ENCODE measurements around the gene TOR4A. TPM values are rescaled to one million over a fixed set of nuclear protein-coding genes. Genes with fewer than 3 reads are reported as not detected.

Gene TOR4A
- total RNA-seq, 2 donors from 2014 or later = 26.4 to 43.5 TPM

DNA sequence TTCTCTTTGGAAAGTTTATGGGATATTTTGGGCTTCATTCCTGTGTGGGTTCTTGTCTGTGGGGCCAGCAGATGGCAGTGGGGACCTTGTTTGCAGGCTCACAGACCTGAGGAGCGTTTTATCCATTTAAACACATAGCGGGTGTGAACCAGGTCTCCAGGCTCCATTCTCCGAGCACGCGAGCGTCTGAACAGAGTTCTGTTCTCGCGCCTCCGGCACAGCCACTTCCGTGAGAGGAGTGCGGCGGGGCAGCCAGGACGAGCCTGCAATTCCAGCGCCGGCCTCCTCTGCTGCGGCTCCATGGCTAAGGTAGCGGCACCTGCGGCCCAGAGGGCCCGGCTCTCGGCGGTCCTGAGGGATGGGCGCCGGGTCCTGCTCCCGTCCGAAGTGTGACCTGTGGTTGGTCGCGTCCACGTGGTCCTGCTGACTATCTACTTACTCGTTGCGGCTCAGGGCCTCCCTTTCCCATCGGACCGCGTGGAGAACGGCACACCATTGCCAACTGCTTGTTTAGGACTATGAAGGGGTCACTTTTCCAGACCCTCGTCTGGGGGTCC is 17.2 kb downstream of the TOR4A start:
- H3K27me3 ChIP-seq (replicated peaks; ENCODE audit: insufficient read depth) = peaks cover 10% of the 10 kb centered on the region
- peaks cover 5 to 8% of the 10 kb centered on the region in 2 donors for H3K4me1 ChIP-seq (ENCODE audit: control insufficient read depth in 1 of 2, low read depth in 2 of 2)
- H3K27ac ChIP-seq = no peak overlapping the region
- no peak for DNase-seq (ENCODE audit: low spot score)
- TF ChIP-seq, protein P1, sequence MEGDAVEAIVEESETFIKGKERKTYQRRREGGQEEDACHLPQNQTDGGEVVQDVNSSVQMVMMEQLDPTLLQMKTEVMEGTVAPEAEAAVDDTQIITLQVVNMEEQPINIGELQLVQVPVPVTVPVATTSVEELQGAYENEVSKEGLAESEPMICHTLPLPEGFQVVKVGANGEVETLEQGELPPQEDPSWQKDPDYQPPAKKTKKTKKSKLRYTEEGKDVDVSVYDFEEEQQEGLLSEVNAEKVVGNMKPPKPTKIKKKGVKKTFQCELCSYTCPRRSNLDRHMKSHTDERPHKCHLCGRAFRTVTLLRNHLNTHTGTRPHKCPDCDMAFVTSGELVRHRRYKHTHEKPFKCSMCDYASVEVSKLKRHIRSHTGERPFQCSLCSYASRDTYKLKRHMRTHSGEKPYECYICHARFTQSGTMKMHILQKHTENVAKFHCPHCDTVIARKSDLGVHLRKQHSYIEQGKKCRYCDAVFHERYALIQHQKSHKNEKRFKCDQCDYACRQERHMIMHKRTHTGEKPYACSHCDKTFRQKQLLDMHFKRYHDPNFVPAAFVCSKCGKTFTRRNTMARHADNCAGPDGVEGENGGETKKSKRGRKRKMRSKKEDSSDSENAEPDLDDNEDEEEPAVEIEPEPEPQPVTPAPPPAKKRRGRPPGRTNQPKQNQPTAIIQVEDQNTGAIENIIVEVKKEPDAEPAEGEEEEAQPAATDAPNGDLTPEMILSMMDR (IDR thresholded peaks at IDR 0.05) = peak; percentile 4
- H3K4me3 ChIP-seq = peak overlapping the region; percentile 63
- no peaks in the 10 kb centered on the region for H3K9me3 ChIP-seq
- no peaks in the 10 kb centered on the region for H3K36me3 ChIP-seq
- ATAC-seq (ENCODE audit: insufficient number of reproducible peaks, low FRiP score, low read depth) = no peak

DNA sequence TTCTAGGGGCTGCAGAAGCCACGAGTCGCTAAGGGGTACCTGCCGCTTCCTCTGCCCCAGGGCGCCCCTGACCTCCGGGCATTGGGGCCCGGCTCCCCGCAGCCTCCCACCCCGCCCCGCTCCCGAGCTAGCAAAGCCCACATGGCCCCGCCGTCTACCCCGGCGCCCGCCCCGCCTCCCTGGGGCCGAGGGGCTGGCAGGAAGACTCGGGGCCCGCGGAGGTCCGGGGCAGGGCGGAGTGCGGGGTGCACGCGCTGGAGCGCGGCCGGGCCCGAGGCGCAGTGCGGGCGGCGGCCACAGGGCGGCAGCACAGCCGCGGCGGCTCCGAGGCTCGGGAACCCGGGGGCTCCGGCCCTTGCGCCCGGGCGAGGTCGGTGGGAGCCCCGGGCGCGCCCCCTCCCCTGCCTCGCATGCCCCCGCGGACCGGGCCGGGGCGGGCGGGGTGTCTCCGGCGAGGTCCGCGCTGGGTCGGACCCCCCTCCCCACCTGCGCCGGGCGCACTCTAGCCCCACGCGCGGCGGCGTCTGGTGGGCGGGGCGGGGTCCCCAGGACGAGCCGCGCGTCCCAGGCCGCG is 17.8 kb downstream of the TOR4A start:
- Histone ChIP-seq H3K27me3 (replicated peaks; ENCODE audit: insufficient read depth) (peaks cover 12% of the 10 kb centered on the region), H3K27ac (no peak overlapping the region)

DNA sequence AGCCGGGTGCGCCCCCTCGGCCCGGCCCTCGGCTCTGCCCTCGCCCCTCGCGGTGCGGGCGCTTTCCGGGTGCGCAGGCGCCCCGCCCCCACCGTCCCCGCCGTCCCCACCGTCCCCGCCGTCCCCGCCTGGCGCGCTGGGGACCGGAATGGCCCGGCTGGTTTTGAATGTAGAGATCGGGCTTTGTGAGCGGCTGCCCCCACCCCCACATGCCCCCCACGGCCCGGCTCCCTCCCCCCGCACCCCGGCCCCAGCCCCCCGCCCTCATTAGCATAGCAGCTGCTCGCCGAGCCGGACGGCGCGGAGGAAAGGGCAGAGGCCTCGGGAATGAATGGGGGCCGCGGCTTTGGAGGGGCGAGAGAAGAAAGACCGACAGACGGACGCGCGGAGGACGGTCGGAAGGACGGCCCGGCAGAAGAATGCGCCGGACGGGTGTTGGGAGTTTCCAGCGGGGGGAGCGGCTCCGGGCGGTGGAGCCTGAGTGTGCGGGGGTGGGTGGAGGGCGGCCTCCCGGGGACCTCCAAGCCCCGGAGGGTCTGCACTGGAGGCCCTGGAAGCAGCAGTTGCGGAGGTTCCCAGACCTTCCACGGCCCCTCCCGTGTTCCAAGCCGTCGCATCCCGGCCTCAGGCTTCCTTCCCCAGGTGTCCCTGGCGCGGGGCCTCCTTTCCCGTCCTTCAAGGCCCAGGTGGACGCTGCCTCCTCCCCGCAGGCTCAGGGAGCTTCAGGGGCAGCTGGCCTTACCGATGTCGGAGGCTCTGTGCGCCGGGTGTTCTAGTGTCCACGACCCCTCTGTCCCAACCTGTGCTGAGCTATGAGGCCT is 18.5 kb downstream of the TOR4A start:
- no peak for ATAC-seq (ENCODE audit: insufficient number of reproducible peaks, low FRiP score, low read depth)
- peaks cover 12% of the 10 kb centered on the region for H3K27me3 ChIP-seq (replicated peaks; ENCODE audit: insufficient read depth)
- H3K27ac ChIP-seq = peak overlapping the region in 1 of 2 donors; percentile 34
- TF ChIP-seq, protein P1 (IDR thresholded peaks at IDR 0.05) = no peak
- no peak for DNase-seq (ENCODE audit: low spot score)
- peak overlapping the region; percentile 63 for H3K4me3 ChIP-seq
- H3K9me3 ChIP-seq = no peaks in the 10 kb centered on the region
- H3K36me3 ChIP-seq = no peaks in the 10 kb centered on the region
- peaks cover 14 to 15% of the 10 kb centered on the region in 2 donors for H3K4me1 ChIP-seq (ENCODE audit: control insufficient read depth in 1 of 2, low read depth in 2 of 2)

More for the DNA sequence above, 17.8 kb downstream of the TOR4A start:
- H3K4me1 ChIP-seq (ENCODE audit: control insufficient read depth in 1 of 2, low read depth in 2 of 2) = peaks cover 6 to 8% of the 10 kb centered on the region in 2 donors
- no peak for ATAC-seq (ENCODE audit: insufficient number of reproducible peaks, low FRiP score, low read depth)
- H3K9me3 ChIP-seq = no peaks in the 10 kb centered on the region
- TF ChIP-seq, protein P1 (IDR thresholded peaks at IDR 0.05) = no peak
- no peaks in the 10 kb centered on the region for H3K36me3 ChIP-seq
- peak overlapping the region; percentile 63 for H3K4me3 ChIP-seq
- no peak for DNase-seq (ENCODE audit: low spot score)

DNA sequence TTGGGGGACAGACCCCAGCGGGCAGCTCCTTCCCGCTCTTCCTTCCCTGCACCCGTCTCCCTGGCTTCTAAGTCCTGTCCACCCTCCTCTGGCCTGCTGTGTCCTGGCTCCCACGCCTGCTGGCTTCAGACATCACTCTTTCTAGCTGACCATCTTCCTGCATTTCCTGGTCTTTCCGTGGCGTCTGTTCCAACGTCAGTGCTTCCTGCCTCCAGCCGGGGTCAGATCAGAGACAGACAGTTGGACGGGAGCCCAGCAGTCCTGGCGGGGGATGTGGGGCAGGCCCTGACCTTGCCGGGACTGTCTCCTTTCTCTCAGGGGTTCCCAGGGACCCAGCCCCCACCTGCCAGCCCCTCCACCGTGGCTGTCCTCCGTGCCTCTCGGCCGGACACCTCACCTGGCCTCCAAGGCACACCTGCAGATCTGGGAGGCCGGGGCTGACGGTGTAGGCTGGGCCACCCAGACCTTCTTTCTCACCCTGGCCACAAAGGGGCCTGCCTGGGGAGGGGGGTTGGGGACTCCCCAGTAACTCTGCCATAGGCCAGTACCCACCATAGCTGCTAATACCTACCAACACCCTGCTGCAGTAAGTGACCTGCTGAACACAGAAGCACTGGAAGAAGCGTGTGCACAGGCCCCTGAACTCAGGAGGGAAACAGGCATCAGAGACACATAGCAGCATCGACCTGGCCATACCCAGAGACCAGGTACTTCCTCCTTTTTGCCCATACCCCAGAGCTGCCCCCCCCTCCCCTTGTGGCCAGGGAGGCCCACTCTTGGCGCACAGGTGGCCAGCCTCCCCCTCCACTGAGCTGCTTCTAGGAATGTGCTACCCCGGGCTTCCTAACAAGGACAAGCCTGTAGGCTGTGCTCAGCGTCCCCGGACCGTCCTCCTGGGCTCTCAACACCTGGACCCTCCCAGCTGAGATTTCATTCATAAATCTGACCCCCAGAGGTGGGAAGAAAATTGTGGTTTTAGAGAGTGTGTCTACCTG is 19.4 kb downstream of the TOR4A start:
- Histone ChIP-seq H3K27ac (peak overlapping the region in 1 of 2 donors; percentile 34), H3K27me3 (replicated peaks; ENCODE audit: insufficient read depth) (peaks cover 12% of the 10 kb centered on the region), H3K4me3 (no peak overlapping the region), H3K36me3 (no peaks in the 10 kb centered on the region), H3K4me1 (ENCODE audit: control insufficient read depth in 1 of 2, low read depth in 2 of 2) (peaks cover 17 to 20% of the 10 kb centered on the region in 2 donors), H3K9me3 (no peaks in the 10 kb centered on the region)
- DNase-seq (ENCODE audit: low spot score) = no peak
- no peak for ATAC-seq (ENCODE audit: insufficient number of reproducible peaks, low FRiP score, low read depth)
- TF ChIP-seq, protein P1 (IDR thresholded peaks at IDR 0.05) = no peak
